Measurements from ENCODE around the gene NKPD1.

The NKPD1 gene

GRCh38 chr19:45130888-45131615 lies 29.7 kb downstream of the NKPD1 start:
- peak; percentile 20 for TF ChIP-seq CTCF (IDR thresholded peaks at IDR 0.05; ENCODE audit: insufficient read depth, missing control alignments)
- no peak for DNase-seq (ENCODE audit: insufficient read length, low spot score)
- FAIRE-seq = no peak

- no peak for DNase-seq (ENCODE audit: insufficient read length, low spot score)
- TF ChIP-seq CTCF (IDR thresholded peaks at IDR 0.05; ENCODE audit: insufficient read depth, missing control alignments) = no peak
- FAIRE-seq = no peak
These were observed 30.5 kb downstream of the NKPD1 start for GRCh38 chr19:45130236-45130635.

- DNase-seq (ENCODE audit: insufficient read length, low spot score) (no peak), FAIRE-seq (no peak)
- no peak for TF ChIP-seq CTCF (IDR thresholded peaks at IDR 0.05; ENCODE audit: insufficient read depth, missing control alignments)
These were observed 32.0 kb downstream of the NKPD1 start for GRCh38 chr19:45128806-45129205.

GRCh38 chr19:45128146-45128545 lies 32.6 kb downstream of the NKPD1 start:
- TF ChIP-seq CTCF (IDR thresholded peaks at IDR 0.05; ENCODE audit: insufficient read depth, missing control alignments) = no peak
- DNase-seq (ENCODE audit: insufficient read length, low spot score) = no peak
- FAIRE-seq = no peak

GRCh38 chr19:45126654-45127053 lies 34.1 kb downstream of the NKPD1 start:
- DNase-seq (ENCODE audit: insufficient read length, low spot score) (no peak), FAIRE-seq (no peak)
- no peak for TF ChIP-seq CTCF (IDR thresholded peaks at IDR 0.05; ENCODE audit: insufficient read depth, missing control alignments)

- DNase-seq (ENCODE audit: insufficient read length, low spot score) = no peak
- FAIRE-seq = no peak
- peak; percentile 74 for TF ChIP-seq CTCF (IDR thresholded peaks at IDR 0.05; ENCODE audit: insufficient read depth, missing control alignments)
These were observed 34.7 kb downstream of the NKPD1 start for GRCh38 chr19:45125975-45126493.

- TF ChIP-seq CTCF (IDR thresholded peaks at IDR 0.05; ENCODE audit: insufficient read depth, missing control alignments) = no peak
- DNase-seq (ENCODE audit: insufficient read length, low spot score) = no peak
- no peak for FAIRE-seq
These were observed 35.4 kb downstream of the NKPD1 start for GRCh38 chr19:45125360-45125759.

Measured in D721Med (cell line).